GM18909 (cell line): ENCODE data around the gene USP12.
A peak's percentile ranks its signal among the peaks of the same experiment; 100 is the strongest.
"Not testable (repeated sequence)": the region's sequence is repeated elsewhere in the genome, so short reads cannot be mapped to it uniquely, and the experiment has no call there.

Experiments used
- ATAC-seq: cut with Tn5 transposase; IDR thresholded peaks from one replicate; pipeline ENCODE4 v1.9.1; 2021; ENCODE audit warnings: mild to moderate bottlenecking; ENCODE audit not compliant: unreplicated experiment, poor library complexity

Gene USP12, protein sequence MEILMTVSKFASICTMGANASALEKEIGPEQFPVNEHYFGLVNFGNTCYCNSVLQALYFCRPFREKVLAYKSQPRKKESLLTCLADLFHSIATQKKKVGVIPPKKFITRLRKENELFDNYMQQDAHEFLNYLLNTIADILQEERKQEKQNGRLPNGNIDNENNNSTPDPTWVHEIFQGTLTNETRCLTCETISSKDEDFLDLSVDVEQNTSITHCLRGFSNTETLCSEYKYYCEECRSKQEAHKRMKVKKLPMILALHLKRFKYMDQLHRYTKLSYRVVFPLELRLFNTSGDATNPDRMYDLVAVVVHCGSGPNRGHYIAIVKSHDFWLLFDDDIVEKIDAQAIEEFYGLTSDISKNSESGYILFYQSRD

GRCh38 chr13:27171244-27171826, at the start of gene USP12:
TSS of gene USP12 (minus strand) at chr13:27171811. CDS start at chr13:27171639, 172 bp downstream.
- ATAC-seq = peak; percentile 25

DNA sequence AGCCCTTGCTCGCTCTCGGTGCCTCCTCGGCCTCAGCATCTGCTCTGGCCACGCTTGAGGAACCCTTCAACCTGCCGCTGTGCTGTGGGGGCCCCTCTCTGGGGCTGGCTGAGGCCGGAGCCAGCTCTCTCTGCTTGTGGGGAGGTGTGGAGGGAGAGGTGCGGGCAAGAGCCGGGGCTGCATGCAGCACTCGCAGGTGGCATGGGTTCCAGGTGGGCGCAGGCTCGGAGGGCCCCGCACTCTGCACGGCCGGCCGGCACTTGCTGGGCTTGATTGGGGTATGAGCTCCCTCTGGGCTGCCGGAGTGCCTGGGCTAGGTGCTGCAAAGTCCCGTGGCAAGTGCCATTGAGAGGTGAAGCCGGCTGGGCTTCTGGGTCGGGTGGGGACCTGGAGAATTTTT, 48.0 kb upstream of the USP12 start:
- ATAC-seq = no peak

GRCh38 chr13:27218861-27219260, 47.2 kb upstream of the USP12 start:
- not testable (repeated sequence) for ATAC-seq

GRCh38 chr13:27217791-27218190, 46.2 kb upstream of the USP12 start:
- not testable (repeated sequence) for ATAC-seq

- ATAC-seq = not testable (repeated sequence)
Observed at GRCh38 chr13:27213386-27213785, 41.8 kb upstream of the USP12 start.

GRCh38 chr13:27211771-27212364, 40.3 kb upstream of the USP12 start:
- no peak for ATAC-seq

GRCh38 chr13:27211271-27211670, 39.7 kb upstream of the USP12 start:
- no peak for ATAC-seq

GRCh38 chr13:27208514-27208913, 36.9 kb upstream of the USP12 start:
- ATAC-seq = no peak

DNA sequence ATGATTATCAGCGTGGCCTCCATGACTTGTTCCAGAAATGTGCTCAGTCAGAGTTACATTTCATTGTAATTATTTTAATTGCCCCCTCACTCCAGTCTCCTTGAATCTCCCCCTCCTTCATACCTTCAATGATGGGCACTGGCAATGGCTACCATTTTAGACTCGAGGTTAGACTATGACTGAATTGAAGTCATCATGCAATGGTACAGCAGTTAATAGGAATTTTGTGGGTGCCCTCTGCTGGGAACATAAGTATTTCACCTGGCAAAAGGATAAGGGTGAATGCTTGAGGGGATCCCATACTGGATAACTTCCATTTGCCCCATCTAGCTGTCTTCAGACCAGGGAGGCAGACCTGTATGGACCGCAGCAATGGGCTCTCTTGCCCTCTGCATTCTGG, 32.2 kb upstream of the USP12 start:
- ATAC-seq = no peak

DNA sequence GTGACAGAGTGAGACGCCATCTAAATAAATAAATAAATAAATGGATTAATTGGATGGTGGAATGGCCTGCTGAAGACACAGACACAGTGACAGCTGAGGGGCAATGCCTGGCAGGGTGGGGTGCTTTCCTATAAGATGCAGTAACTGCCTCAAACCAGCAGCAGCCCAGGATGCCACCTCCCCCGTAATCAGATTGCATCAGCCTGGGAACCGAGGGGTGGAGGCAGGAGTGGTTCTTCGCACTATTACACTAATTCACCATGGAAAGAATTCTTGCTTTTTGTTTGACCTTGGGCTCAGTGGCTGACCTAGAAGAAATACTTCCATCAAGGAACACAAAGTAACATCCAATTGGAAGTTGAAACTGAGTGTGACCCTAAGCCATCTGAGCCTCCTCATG, 31.6 kb upstream of the USP12 start:
- no peak for ATAC-seq

DNA sequence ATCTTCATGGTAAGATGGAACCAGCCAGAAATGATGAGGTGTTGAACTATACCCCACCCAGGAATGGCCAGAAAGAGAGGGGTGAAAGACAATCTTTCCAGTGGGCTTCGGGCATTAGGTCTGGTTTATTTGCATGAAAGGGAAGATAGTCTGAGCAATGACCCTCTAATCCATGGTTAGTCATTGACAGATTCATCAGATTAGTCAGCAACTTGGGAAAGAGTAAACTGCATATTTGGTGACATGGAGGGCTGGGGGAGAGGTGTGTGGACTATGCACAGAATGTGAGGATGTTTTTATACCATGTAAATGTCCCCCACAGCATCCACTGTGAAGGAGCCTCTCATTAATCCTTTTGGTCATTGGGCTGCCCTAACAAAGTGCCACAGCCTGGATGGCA, 30.1 kb upstream of the USP12 start:
- no peak for ATAC-seq

GRCh38 chr13:27200413-27201070, 28.9 kb upstream of the USP12 start:
- no peak for ATAC-seq

DNA sequence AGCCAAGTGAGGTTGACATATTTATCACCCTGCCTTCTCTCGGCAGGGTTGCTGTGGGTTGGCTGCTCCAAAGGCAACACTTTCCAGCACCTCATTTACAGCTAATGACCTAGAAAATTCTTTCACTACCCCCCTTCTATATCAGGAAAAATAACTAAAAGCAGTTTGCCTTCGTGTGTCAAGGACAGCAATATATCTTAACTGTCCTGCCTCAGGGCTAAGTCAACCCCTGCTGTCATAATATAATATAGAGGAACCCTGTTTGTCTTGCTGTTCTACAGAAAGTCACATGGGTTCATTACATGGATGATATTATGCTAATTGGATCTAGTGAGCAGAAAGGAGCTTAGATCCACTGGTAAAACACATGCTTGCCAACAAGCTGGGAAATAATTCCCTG, 28.1 kb upstream of the USP12 start:
- no peak for ATAC-seq

DNA sequence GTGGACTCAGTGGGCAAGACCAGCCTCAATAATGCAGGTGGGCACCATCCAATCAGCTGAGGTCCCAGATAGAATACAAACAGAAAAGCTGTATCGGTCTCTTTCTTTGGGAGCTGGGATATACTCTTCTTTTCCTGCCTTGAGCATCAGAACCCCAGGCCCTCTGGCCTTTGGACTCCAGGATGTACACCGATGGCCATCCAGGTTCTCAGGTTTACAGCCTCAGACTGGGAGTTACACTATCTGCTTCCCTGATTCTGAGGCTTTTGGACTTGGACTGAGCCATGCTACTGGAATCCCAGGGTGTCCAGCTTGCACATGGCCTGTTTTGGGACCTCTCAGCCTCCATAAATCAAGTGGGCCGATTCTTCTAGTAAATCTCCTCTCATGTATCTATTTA, 27.6 kb upstream of the USP12 start:
- no peak for ATAC-seq

GRCh38 chr13:27194895-27195764, 23.5 kb upstream of the USP12 start:
- no peak for ATAC-seq

DNA sequence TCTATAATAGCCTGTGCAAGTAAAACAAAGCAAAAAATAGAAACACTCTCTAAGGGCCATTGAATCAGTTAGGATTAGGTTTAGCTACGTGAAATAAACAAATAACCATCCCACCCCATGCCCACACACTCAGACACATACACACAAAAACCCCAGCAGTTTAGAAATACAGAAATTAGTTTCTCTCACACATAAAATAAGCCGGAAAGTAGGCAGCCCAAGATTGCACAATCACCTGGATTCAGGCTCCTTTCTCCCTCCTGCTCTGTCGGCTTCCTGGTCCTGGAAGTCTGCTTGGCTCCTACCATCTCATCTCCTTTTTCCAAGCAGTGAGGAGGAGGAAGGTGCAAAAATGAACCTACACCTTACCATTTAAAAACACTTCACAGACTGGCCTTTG, 22.6 kb upstream of the USP12 start:
- ATAC-seq = no peak

DNA sequence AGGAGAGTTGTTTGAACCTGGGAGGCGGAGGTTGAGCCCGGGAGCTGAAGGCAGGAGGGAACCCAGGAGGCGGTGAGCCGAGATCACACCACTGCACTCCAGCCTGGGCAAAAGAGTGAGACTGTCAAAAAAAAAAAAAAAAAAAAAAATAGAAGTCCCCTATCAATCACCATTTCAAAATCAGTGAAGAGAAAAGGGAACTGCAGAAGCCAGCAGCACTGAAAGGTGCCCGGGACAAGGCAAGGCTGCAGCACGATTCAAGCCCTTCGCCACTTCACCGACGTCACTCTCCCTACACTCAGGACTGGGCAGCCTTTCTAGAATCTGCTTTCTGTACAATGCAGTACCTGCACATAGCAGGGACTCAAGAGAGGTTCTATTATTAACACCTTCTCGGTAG, 21.9 kb upstream of the USP12 start:
- no peak for ATAC-seq

GRCh38 chr13:27192973-27193372, 21.4 kb upstream of the USP12 start:
- no peak for ATAC-seq

GRCh38 chr13:27192367-27192766, 20.8 kb upstream of the USP12 start:
- ATAC-seq = not testable (repeated sequence)

GRCh38 chr13:27189192-27189591, 17.6 kb upstream of the USP12 start:
- ATAC-seq = no peak
